Sigmoid colon (tissue), 7 donors: ENCODE measurements around the gene NCOR2. TPM values are rescaled to one million over a fixed set of nuclear protein-coding genes. Genes with fewer than 3 reads are reported as not detected.

Experiments used
- DNase-seq: peaks from one replicate; pipeline ENCODE4 v3.0.0-alpha.2; 2019
- H3K27ac ChIP-seq, 4 donors: fragments of 200-600 bp; sonication (generic); one replicate each; pipeline ENCODE4 v1.5.1; 2016 to 2019; ENCODE audit warnings: mild to moderate bottlenecking in 1 of 4
- H3K27me3 ChIP-seq, 3 donors: fragments of 200-600 bp; sonication (generic); one replicate each; pipeline ENCODE4 v1.5.1; 2019; ENCODE audit warnings: mild to moderate bottlenecking in 1 of 3
- H3K36me3 ChIP-seq, 4 donors: fragments of 200-600 bp; sonication (generic); one replicate each; pipeline ENCODE4 v1.5.1; 2016 to 2019
- H3K4me1 ChIP-seq, 4 donors: fragments of 200-600 bp; sonication (generic); one replicate each; pipeline ENCODE4 v1.5.1; 2017 to 2019
- H3K4me3 ChIP-seq, 4 donors: fragments of 200-600 bp; sonication (generic); one replicate each; pipeline ENCODE4 v1.5.1; 2017 to 2019; ENCODE audit warnings: mild to moderate bottlenecking in 2 of 4, moderate library complexity in 1 of 4
- H3K9me3 ChIP-seq, 4 donors: fragments of 200-600 bp in 3 of 4; sonication (generic) in 3 of 4; one replicate each; pipeline versions ENCODE4 v1.5.1 to v1.6.1; 2013 to 2019
- EP300 ChIP-seq, 4 donors: sonication (generic); formaldehyde crosslinking; IDR thresholded peaks; one replicate each; pipeline ENCODE4 v1.6.1; 2017; ENCODE audit warnings: antibody characterized with exemption in 4 of 4
- POLR2A ChIP-seq, 2 donors: fragments of 450-650 bp; IDR thresholded peaks; one replicate each; pipeline ENCODE4 v1.6.1; 2016; ENCODE audit warnings: antibody characterized with exemption in 2 of 2, mild to moderate bottlenecking in 2 of 2, moderate library complexity in 2 of 2
- POLR2AphosphoS5 ChIP-seq, 4 donors: sonication (generic); formaldehyde crosslinking; IDR thresholded peaks; one replicate each; pipeline ENCODE4 v1.6.1; 2017; ENCODE audit warnings: antibody characterized with exemption in 4 of 4
- WGBS, 2 donors: extraction: QIAGEN DNeasy Blood & Tissue Kit; methylation state at CpG; one replicate each; pipeline ENCODE4 v1.1.7; 2013; 5-methylcytosine and 5-hydroxymethylcytosine counted together
- intact Hi-C: fragments of 100-400 bp; cut with DNase I; formaldehyde crosslinking; loops from one replicate; pipeline ENCODE4 v1.15.1; 2023
- polyA plus RNA-seq, 3 donors: library from polyadenylated mRNA; stranded (reverse); fragments of 200-250 nt; gene quantifications; one replicate each; pipeline ENCODE4 v1.2.3, GENCODE V29; 2013
- total RNA-seq, 4 donors: library from RNA; depleted of rRNA; stranded (reverse); fragments of >200 nt; gene quantifications; one replicate each; pipeline ENCODE4 v1.1.0, GENCODE V29; 2016
- TF ChIP-seq, protein P1 (sequence below), 4 experiments: fragments of 450-650 bp in 3 of 4; fragments of 200-600 bp in 1 of 4; IDR thresholded peaks; one replicate each; pipeline ENCODE4 v1.5.1; 2016 to 2019; ENCODE audit warnings: antibody characterized with exemption in 4 of 4, mild to moderate bottlenecking in 3 of 4, moderate library complexity in 2 of 4
- donor health status: healthy with polysubstance abuse.
- donor health status: Bipolar disorder and iron deficiency.
- donor health status: healthy.

The NCOR2 gene
- total and polyA plus RNA-seq, 7 donors = 18.6 to 134 (median 47.9) TPM

DNA sequence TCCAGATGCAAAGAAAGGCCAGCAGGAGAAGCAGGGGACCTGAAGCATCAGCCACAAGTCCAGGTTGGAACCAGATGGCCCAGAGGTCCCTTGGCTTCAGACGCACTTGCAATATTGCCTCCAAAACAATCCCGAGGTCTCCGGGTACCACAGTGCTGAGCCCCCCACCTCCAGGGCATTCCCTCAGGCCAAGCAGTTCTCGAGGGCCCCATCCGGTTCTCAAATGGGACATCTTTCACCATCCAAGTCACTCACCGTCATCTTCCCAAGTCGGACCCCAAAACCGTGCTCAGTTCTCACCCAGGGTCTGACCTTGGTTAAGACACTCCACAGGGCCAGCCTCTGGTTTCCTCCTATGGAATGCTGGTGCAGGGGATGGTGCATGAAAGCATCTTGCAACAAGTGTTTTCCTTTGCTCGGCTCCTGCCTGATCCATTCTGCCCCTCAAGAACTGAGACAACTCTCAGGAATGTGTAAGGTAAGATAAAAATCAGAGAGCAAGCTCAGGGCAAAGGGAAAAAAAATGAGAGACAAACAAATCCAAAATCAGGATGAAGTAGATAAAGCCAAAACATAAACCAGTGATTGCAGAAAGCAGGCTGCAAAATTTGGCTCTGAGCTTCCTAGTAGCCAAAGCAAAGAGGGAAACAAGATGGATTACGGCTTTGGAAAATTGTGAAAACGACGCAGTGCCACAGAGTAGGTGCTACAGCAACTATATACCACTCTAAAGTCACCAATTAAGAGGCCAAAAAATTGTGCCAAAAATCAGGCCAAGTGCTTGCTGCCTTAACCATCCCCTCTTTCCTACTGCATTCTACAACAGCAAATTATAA lies 8.0 kb downstream of the NCOR2 start:
- intact Hi-C loops = no loop called here
- no peak for DNase-seq
- Histone ChIP-seq H3K9me3 (no peaks in the 10 kb centered on the region), H3K4me1 (peaks cover 0 to 92% (median 86%) of the 10 kb centered on the region in 4 donors), H3K27me3 (no peaks in the 10 kb centered on the region), H3K36me3 (no peaks in the 10 kb centered on the region), H3K4me3 (no peak overlapping the region), H3K27ac (peak overlapping the region in 3 of 4 donors; percentile 69 to 100 (median 100))
- WGBS, 2 donors = 93% methylated on average over 12 of the region's 12 CpGs
- TF ChIP-seq EP300 (IDR thresholded peaks at IDR 0.05) = no peak
- TF ChIP-seq POLR2A (IDR thresholded peaks at IDR 0.05) = no peak
- TF ChIP-seq, protein P1, sequence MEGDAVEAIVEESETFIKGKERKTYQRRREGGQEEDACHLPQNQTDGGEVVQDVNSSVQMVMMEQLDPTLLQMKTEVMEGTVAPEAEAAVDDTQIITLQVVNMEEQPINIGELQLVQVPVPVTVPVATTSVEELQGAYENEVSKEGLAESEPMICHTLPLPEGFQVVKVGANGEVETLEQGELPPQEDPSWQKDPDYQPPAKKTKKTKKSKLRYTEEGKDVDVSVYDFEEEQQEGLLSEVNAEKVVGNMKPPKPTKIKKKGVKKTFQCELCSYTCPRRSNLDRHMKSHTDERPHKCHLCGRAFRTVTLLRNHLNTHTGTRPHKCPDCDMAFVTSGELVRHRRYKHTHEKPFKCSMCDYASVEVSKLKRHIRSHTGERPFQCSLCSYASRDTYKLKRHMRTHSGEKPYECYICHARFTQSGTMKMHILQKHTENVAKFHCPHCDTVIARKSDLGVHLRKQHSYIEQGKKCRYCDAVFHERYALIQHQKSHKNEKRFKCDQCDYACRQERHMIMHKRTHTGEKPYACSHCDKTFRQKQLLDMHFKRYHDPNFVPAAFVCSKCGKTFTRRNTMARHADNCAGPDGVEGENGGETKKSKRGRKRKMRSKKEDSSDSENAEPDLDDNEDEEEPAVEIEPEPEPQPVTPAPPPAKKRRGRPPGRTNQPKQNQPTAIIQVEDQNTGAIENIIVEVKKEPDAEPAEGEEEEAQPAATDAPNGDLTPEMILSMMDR (IDR thresholded peaks at IDR 0.05) = no peak
- no peak for TF ChIP-seq POLR2AphosphoS5 (IDR thresholded peaks at IDR 0.05)

DNA sequence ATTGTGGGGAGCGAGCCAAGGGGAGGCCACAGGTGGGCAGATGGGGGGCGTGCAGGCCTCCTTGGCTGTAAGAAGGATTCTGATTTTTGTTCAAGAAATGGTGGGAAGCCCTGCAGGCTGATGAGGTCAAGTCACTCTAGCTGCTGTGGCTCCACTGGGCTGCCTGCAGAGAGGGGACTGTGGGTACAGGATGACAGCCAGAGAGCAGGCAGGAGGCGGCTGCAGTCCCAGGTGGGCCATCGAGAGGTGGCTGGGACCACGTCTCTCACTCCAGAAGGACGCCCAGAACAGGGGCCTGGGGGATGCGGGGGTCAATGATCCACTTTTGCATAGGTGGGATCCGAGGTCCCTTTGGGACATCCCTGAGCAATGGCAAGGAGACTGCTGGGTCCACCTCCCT lies 9.1 kb downstream of the NCOR2 start:
- H3K4me1 ChIP-seq = peaks cover 0 to 92% (median 86%) of the 10 kb centered on the region in 4 donors
- H3K36me3 ChIP-seq = no peaks in the 10 kb centered on the region
- no peaks in the 10 kb centered on the region for H3K9me3 ChIP-seq
- H3K4me3 ChIP-seq = no peak overlapping the region
- peak overlapping the region in 3 of 4 donors; percentile 69 to 100 (median 100) for H3K27ac ChIP-seq
- intact Hi-C loops = no loop called here
- 94 to 96% methylated on average over 8 of the region's 8 CpGs for WGBS, 2 donors
- TF ChIP-seq POLR2AphosphoS5 (IDR thresholded peaks at IDR 0.05) (no peak), POLR2A (IDR thresholded peaks at IDR 0.05) (no peak), EP300 (IDR thresholded peaks at IDR 0.05) (no peak)
- TF ChIP-seq, protein P1 (IDR thresholded peaks at IDR 0.05) = no peak
- no peaks in the 10 kb centered on the region for H3K27me3 ChIP-seq
- no peak for DNase-seq

DNA sequence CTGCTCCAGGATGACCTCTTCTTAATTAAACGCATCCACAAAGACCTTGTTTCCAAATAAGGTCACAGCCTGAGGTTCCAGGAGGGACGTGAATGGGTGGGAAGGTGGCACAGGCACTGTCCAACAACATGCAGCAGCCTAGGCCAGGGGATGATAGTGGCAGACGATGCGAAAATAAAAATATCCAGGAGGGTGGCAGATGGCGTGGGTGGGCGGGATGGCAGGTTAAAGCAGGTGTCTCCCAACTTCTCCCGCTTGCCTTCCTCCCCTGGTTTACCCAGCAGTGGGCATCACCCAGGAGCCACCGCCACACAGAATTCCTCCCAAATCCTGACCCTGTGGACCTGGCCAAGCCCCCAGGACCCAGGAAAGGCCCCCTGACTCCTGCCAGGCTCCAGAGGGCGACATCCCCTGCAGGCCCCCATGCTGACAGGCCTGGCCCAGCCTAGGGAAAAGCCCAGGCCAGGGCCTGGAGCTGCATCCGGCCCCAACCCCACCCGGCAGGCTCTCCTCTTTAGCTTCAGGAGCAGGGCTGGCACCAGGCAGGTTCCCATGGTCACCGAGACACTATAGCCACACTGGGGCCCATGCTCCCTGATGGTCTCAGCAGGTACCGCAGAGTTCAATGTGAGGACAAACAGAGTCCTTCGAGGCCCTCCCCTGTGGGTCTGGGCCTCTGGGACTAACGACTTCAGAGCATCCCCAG lies 9.7 kb downstream of the NCOR2 start:
- Histone ChIP-seq H3K36me3 (no peaks in the 10 kb centered on the region), H3K27me3 (no peaks in the 10 kb centered on the region), H3K27ac (peak overlapping the region; percentile 29 to 100 (median 84)), H3K4me3 (no peak overlapping the region), H3K4me1 (peaks cover 0 to 91% (median 82%) of the 10 kb centered on the region in 4 donors), H3K9me3 (no peaks in the 10 kb centered on the region)
- WGBS, 2 donors = 83 to 84% methylated on average over 15 of the region's 15 CpGs
- intact Hi-C loops = no loop called here
- no peak for DNase-seq
- TF ChIP-seq POLR2A (IDR thresholded peaks at IDR 0.05) = no peak
- TF ChIP-seq, protein P1 (IDR thresholded peaks at IDR 0.05) = no peak
- TF ChIP-seq POLR2AphosphoS5 (IDR thresholded peaks at IDR 0.05) = no peak
- TF ChIP-seq EP300 (IDR thresholded peaks at IDR 0.05) = no peak

DNA sequence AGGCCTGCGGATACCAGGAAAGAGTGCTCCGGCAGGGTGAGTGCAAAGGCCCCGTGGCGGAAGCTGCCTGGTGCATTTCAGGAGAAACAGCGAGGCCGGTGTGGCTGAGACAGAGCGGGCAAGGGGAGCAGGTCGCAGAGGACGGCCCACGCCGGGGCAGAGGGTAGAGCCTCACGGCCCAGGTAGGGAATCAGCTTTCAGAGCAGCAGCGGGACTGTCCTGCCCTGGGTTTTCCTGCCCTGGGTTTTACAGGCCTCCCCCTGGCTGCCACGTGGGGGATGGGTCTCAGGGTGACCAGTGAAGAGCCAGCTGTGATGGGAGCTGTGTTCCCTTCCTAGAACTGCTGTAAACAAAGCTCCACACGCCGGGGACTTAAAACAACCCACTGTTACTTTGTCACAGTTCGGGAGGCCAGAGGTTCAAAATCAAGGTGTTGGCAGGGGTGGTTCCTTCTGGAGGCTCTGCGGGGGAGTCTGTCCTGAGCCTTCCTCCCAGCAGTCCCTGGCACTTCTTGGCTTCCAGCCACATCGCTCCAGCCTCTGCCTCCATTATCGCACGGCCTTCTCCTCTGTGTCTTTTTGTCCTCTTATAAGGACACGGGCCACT lies 10.4 kb downstream of the NCOR2 start:
- Histone ChIP-seq H3K4me3 (no peak overlapping the region), H3K27me3 (no peaks in the 10 kb centered on the region), H3K36me3 (no peaks in the 10 kb centered on the region), H3K27ac (peak overlapping the region; percentile 29 to 100 (median 84)), H3K9me3 (no peaks in the 10 kb centered on the region), H3K4me1 (peaks cover 0 to 91% (median 82%) of the 10 kb centered on the region in 4 donors)
- DNase-seq = peak; percentile 74
- WGBS, 2 donors = 86% methylated on average over 22 of the region's 22 CpGs
- TF ChIP-seq, protein P1 (IDR thresholded peaks at IDR 0.05) = peak in 1 of 4 experiments; percentile 23
- peak in 1 of 4 donors; percentile 14 for TF ChIP-seq POLR2AphosphoS5 (IDR thresholded peaks at IDR 0.05)
- TF ChIP-seq EP300 (IDR thresholded peaks at IDR 0.05) = no peak
- intact Hi-C loops = no loop called here
